ENCODE results near the gene NHLRC2.

Gene NHLRC2

DNA sequence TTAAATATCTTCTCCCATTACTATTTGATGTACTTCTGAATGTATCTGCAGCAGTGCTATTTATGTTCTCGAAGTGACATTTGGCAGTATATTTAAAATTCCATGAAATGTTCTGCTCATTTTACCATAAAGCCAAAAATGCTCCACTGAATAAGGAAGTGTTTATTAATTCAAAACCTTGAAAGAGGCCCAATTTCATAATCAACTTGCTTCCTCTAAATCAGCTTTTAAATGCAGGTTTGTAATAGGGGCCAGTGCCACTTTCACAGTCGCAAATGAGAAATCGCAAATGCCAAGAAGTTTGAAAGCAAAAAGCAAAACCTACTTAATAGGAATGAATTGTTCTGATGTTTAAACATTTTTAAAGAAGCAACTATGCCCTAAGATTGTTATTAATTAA lies 11.4 kb downstream of the NHLRC2 start:
- no peak for DNase-seq

DNA sequence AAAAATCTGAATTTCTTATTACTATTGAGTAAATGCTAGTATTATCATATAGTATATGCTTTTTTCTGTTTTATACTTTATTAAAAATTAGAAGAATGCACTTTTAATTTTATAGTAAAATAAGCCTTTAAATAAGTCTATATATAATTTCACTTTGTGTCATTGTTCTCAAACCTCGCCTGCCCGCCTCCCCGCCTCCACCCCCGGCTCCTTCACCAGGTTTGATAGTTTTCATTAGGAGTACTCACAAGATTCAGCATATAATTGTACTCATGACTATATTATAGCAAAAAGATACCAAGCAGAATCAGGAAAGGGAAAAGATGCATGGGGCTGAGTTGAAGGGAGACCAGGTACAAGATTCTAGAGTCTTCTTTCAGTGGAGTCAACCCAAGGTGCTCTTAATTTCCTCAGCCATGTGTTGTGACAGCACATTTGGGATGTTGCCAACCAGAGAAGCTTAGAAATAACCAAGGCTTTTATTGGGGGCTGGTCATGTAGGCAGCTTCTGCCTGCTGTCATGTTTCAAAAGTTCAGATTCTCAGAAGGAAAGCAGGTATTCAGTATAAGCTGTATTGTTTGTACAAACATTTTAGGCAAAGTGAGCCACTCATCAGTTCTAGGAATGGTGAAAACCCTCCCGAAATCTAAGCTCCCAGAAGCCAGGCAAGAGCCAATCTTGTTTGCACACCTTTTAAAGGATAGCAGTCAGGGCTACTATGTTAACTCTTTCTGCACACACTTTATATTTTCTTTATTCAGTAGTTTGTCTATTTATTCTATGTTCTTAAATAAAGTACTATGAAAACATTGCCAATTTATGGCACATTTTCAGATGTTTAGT lies 12.3 kb downstream of the NHLRC2 start:
- no peak for DNase-seq

DNA sequence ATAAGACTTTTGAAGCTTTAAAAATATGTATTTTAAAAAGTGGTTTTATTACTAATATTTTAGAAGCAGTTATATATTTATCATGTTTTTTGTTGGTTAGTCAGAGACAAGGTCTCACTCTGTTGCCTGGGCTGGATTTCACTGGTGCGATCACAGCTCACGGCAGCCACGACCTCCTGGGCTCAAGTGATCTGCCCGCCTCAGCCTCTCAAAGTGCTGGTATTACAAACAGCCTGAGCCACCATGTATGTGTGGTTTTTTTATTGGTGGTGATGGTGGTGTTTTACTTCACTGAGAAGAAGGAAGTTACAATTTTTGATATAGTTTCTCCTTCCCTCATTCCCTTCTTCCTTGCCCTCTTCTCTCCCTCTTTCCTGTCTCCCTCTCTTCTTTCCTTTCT lies 13.4 kb downstream of the NHLRC2 start:
- DNase-seq, result no peak

DNA sequence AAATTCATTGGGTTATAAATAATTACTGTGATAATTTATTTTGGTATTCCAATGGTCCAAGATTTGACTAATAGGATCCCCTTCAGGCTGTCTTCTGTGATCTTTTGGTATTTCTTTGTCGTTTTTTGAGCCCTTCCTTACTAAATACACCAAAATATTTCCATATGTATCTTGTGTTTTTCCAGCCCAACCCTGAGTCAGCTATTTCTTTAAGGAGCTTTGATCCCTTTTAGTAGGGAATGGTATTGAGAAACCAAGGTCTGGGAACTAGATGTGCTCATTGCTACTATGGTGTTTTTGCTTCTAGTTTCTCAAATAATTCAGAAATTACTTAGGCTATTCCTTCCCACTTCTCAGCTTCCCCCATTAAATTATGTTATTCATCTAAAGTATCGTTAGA lies 15.3 kb downstream of the NHLRC2 start:
- DNase-seq, result no peak

DNA sequence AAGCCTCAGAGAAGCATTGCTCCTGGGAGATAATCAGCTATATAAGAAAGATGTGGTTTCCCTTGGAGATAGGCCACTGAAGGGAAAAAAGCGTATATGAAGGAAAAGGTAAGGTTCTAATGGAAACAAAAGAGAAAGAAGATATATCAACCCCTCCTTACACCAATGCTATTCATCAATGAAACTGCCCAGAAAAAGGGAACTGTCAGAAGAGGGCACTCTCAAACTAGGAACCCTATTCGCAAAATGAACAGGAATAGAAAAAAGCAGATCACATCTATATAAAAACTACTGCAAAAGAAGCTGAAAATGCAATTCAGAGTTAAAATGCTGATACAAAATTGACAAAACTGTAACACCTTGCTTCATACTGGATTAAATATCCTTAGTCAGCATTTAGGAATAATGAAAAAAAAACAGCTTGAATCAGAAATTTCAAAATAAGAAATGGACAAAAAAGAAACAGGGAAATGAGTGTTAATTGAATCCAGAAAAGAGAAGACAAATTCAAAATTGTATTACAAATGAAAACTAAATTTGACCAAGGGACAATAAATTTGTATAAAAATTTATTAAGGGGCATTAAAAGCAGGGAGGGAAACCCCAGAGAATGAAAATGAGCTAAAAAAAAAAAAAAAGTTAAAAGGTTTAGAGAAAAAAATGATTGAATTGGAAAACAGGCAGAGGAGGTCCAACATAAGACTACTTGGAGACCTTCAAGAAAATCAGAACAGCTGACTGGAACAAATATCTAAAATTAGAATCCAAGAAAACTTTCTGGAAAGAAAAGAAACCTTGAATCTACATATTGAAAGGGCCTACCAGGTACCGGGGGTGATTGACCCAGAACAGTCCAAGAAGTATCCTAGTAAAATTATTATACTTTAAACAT lies 17.9 kb downstream of the NHLRC2 start:
- DNase-seq, result no peak

DNA sequence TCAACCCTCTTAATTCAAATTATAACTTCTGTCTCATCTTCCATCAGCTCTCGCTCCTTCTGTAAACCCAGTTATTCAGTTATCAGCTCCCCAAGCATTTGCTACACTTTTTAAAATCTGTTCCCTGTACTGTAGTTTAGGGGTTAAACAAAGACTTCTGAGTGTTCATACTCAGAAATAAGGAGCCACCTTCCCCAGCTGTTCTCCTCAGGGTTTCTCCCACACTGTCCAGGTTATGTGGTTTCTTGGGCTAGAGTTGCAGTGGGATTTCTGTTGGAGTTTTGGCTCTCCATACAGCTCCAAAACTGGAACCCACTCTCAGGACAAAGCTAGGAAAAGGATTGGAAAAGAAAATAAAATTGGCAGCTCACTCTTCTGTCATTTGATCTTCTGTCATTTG lies 20.8 kb downstream of the NHLRC2 start:
- DNase-seq, result no peak

DNA sequence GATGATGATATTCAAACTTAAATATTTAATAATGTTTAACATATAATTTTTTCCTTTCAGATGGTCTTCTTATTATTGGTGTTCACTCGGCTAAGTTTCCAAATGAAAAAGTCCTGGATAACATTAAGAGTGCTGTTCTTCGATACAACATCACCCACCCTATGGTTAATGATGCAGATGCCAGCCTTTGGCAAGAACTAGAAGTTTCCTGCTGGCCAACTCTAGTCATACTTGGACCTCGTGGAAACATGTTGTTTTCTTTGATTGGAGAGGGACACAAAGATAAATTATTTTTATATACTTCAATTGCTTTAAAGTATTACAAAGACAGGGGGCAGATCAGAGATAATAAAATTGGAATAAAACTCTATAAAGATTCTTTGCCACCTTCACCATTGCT lies 22.0 kb downstream of the NHLRC2 start:
- no peak for DNase-seq

DNA sequence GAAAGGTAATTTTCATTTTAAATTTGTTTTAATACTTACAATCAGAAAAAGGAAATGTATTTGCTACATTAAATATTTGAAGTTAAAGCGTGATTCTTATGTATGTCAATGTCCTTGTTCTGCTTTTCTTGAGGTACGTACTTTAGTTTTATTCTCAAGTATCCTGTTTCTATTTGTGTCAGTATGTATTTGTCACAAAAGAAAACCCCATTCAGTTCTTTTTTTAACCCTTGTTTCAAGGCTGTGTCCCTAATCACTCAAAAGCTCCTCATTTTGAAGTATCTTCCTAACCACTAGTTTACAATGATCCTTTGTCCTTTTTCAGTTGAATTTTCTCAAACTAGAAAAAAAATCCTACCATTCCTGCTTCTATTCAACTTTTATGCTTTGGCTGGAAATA lies 25.2 kb downstream of the NHLRC2 start:
- no peak for DNase-seq

DNA sequence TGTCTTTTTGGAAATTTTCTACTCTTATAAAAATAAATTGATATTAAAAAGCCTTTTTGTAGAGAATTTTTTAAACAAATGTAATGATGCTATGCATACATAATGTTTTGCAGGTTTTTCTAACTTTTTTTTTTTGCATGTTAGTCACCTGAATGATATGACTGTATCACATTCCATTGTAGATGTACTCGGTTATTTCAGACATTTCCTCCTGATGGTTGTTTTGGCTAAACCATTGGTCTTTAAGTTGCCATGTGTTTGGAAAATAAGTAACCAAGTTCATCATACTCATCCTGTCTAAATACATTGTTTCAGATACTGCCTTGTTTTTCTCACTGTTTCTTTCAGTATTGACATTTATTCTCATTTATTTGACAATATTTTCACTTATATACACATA lies 25.8 kb downstream of the NHLRC2 start:
- no peak for DNase-seq

DNA sequence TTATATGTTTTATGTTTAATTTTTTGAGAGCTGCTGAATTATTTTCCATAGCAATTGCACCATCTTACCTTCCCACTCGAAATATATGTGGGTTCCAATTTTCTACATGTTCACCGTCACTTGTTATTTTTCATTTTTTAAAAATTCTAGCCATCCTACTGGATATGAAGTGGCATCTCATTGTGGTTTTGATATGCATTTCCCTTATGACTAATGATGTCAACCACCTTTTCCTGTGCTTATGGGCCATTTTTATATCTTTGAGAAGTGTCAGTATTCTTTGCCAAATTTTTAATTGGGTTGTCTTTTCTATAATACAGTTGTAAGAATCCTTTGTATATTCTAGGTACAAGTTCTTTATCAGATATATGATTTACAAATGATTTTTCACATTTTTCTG lies 27.8 kb downstream of the NHLRC2 start:
- DNase-seq, result no peak

DNA sequence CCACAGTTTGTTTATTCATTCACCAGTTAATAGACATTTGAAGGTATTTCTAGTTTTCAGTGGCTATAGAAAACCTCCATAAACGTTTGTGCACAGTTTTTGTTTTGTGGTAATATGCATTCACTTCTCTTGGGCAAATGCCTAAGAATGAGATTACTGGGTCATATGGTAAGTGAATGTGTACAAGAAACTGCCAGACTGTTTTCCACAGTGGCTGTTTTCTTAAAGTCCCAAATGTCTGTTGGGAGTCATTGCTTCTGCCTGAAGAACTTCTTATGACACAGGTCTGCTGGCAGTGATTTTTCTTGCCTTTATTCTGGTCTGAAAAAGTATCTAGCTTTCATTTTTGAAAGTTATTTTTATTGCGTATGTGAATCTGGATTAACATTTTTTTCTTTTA lies 35.5 kb downstream of the NHLRC2 start:
- no peak for DNase-seq

DNA sequence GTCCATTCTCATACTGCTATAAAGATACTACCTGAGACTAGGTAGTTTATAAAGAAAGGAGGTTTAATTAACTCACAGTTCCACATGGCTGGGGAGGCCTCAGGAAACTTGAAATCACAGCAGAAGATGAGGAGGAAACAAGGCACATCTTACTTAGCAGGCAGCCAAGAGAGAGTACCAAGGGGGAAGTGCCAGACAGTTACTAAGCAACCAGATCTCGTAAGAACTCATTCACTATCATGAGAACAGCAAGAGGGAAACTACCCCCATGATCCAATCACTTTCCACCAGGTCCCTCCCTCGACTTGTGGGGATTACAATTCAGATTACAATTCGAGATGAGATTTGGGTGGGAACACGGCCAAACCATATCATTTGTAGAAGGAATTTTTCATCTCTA lies 36.3 kb downstream of the NHLRC2 start:
- no peak for DNase-seq

DNA sequence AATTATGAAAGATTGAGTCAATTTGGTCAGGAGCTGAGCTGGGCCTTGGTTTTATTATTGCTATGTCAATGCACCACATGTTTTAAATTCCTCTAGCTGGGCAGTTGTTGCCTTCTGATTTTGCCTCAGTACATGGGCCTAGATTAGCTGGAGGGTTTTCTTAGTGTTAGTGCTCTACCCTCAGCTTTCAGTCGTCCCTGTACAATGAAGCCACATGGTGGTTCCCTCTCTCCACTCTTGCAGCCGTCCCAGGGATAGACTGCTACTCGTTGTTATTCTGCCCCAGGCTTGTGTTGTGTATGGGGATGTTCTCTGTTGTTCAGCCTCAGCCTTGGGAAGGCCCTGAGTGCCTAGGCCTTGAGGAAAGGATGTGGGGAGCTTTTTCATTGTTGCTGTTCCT lies 37.0 kb downstream of the NHLRC2 start:
- no peak for DNase-seq

DNA sequence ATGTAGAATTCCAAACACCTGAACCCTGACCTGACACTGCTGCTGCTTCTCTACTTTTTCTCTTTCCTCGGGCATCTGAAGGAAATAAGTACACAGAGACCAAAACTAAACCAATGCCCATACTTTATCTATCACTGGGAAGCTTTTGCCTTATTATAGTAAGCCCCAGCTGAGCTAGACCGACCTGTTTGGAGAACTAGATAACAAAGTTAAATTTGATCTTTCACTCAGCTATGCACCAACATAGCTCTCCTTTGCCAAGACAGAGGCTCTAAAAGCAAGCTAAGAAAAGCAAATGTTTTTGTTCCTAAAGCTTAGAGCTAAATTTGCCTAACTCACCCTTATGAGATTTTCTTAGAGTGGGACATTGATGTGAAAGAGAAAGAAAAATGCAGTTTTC lies 39.1 kb downstream of the NHLRC2 start:
- DNase-seq, result no peak

DNA sequence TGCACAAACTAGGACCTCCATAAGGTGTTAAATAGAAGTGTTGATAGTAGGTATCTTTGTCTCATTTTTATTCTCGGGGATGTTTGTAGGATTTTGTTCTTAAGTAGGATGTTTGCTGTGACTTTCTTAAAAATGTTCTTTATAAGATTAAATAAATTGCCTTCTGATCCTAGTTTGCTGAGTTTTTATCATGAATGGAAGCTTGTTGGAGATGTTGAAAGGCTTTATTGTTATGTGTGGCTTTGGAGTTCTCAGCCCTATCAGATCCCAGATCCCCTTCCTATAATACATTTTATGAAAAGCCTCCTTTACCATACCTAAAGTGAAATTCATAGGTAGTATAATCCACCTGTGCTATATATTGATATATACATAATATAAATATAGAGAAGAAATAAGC lies 40.1 kb downstream of the NHLRC2 start:
- no peak for DNase-seq

DNA sequence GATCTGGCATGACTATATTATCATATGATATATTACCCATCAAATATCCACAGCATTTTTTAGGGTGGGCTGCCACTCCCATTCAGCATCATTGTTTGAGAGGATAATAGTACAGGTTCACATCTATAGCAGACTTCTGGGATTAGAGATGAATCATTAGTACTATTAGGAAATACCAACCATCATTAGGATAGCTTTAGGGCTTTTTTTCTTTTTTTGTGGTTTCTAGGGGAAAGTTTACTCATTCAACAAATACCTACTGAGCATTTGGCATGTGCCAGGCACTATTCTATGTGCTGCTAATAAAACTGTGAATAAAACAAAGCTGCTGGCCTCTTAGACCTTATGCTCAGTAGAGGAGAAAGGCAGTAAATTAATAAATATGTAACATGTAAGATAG lies 40.6 kb downstream of the NHLRC2 start:
- no peak for DNase-seq

DNA sequence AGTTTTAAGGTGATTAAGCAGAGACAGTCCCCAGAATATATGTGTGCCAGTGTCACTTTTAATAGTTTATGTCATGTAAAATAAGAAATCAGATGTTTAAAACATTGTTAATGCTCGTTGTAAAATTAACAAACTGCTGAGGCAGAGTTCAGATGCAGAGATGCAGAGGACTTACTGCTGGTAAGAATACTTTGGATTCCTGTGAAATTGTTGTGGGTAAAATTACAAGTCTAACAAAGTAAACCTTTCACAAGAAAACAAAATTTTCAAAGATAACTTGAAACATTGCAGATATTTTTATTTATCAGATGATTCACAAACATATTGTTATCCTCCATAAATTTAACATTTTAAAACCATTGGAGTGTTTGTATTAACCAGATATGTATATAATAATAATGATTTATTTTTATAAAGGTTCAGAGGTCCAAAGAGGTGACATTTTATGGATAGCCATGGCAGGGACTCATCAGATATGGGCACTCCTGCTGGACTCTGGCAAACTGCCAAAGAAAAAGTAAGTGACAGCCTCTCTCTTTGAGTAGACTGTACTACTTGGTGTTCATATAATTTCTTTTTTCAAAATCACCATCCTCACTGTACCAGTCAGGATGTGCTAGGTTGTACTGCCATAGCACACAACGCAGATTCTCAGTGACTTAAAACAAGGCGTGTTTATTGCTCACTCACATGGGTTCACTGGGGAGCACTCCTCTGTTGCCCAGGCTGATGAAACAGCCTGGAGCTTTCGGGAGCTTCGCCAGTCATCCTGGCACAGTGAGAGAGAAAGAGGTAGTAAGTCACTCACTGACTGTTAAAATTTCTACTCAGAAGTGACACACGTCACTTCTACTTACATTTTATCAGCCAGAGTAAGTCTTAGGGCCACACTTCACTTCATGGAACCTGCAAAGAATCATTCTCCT lies 43.5 kb downstream of the NHLRC2 start:
- DNase-seq, result no peak

DNA sequence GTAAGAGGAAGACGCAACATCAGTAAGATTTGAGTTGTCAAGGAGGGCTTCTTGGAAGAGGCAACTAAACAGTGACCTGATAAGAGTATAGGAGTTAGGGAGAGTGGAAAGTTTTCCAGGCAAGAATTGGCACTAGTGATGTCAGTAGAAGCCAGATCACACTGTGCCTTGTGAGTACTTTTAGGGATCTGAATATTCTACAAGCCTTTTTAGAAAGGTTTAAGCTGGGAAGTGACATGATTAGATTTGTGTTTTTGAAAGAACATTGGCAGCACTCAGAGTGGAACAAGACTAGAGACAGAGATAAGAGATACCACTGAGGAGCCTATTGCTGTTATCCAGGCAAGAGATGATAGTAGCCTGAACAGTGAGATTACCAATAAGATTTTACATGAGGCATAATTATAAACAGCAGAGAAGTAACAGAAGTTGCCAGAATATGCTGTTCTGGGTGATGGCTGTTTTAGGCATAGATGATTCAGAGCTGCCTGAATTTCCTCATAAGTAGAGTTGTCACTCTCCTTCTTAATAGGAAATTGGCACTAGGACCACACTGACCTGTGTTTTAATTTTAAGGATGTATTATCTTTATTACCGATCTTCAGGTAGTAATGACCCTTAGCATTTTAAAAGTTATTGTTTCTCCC lies 45.6 kb downstream of the NHLRC2 start:
- no peak for DNase-seq

DNA sequence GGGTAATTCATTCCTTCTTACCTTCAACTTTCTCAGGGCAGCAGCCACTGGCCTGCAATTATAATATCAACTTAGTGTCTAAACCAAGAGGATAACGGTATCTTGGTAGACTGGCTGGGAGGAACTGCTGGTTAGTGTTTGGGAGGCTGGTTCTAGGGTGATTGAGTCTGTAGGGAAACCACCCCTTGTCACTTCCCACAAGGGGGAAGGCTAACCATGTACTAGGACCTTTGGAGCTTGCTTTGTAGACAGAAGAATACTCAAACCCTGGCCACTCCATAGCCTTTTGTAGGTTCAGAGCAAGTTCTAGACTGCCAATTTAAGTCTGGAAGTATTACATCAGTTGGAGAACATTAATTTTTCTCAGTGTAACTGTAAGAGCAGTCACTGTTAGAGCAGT lies 51.3 kb downstream of the NHLRC2 start:
- no peak for DNase-seq

DNA sequence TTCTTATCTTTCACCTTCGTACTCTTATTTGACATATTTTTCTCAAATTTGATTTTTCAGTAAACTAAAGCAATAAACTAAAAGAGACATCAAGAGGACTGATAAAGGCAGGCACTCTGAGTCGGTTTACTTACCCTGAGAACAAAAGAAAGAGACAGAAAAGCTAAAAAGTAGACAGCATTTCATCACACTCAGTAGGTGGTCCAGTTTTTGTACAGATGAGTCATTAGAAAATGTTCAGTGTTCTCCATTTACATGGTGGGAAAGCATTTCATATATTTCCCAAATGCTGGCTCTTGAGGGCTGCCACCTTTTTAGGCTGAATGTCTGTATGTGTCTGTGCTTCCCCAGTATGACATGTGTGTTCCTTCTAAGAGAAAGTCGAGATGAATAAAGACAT lies 52.7 kb downstream of the NHLRC2 start:
- no peak for DNase-seq

DNA sequence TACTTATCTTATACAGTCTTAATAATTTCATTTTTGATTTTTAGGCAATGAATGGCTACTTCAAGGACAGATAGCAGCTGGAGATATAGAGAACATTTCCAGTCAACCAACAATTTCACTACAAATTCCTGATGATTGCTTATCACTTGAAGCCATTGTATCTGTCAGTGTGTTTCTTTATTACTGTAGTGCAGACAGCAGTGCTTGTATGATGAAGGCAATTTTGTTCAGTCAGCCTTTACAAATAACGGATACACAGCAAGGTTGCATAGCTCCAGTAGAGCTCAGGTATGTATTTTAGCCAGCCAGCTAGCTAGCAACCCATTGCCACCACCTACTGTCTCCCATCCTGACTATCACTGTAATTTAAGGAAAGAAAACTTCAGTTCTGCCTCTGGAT lies 53.8 kb downstream of the NHLRC2 start:
- no peak for DNase-seq

DNA sequence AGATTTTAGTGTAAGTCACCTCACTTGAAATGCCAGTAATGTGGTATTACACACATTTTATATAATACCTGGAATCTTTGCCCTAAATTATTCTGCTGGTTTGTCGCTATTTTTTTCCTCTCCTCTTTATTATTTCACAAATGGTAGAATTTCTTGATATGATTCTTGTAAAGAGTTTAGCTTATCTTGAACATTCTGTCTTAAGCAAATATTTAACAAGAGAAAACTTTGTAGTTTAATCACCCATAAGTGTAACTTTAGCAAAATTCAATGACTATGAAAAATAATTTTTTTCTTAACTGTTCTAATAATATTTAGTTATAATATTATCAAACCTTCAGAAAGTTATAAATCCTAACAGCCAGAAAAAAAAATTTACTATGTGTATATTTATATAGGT lies 56.7 kb downstream of the NHLRC2 start:
- no peak for DNase-seq

DNA sequence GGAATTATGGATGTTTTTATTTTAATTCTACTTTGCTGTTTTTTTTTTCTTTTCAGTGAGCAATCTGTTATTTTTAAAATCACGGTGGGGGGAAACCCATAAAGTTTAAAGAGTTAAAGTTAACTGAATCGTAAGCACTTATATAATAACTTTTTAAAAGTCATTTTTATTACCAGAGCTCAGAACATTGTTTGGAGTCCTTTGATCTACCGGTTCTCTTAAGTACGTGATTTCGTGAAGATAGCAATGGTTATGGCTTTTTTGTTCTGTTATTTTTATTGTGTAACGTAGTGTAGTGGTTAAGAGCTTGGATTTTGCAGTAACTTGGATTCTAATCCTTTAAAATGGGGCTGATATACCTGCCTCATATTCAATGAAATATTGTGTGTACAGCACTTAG lies 57.4 kb downstream of the NHLRC2 start:
- no peak for DNase-seq
